Stomach (tissue), 4 donors: ENCODE results near the gene PSMB2.

ENCODE experiments used
- POLR2A ChIP-seq, 4 donors: fragments of 450-650 bp; IDR thresholded peaks; one replicate each; pipeline ENCODE4 v1.6.1; 2016; ENCODE audit warnings: antibody characterized with exemption in 4 of 4, control low read depth in 2 of 4, mild to moderate bottlenecking in 1 of 4, moderate library complexity in 1 of 4
- POLR2AphosphoS5 ChIP-seq, 3 donors: sonication (generic); formaldehyde crosslinking; IDR thresholded peaks; one replicate each; pipeline ENCODE4 v1.6.1; 2016; ENCODE audit warnings: antibody characterized with exemption in 3 of 3
- TF ChIP-seq, protein P1 (sequence below), 7 experiments: fragments of 450-650 bp in 4 of 7; fragments of 200-600 bp in 3 of 7; sonication (generic) in 3 of 7; IDR thresholded peaks; one replicate each; pipeline ENCODE4 v1.5.1; 2016 to 2019; ENCODE audit warnings: antibody characterized with exemption in 7 of 7, control low read depth in 2 of 7, mild to moderate bottlenecking in 1 of 7

DNA sequence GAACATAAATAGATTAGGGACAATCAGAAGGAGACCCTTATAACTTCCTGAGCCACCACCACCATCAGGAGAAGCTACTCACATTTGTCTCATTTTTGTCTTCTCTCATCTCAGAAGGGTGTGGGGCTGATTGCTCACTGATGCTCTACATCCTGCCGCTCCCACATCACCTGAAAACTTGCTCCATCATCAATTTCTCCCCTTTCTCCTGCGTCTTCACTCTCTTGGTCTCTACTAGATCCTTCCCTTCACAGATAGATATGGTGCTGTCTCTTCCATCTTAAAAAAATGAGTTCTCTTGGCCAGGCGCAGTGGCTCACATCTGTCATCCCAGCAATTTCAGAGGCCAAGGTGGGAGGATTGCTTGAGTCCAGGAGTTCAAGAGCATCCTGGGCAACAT lies 38.9 kb upstream of the PSMB2 start:
- TF ChIP-seq, protein P1, sequence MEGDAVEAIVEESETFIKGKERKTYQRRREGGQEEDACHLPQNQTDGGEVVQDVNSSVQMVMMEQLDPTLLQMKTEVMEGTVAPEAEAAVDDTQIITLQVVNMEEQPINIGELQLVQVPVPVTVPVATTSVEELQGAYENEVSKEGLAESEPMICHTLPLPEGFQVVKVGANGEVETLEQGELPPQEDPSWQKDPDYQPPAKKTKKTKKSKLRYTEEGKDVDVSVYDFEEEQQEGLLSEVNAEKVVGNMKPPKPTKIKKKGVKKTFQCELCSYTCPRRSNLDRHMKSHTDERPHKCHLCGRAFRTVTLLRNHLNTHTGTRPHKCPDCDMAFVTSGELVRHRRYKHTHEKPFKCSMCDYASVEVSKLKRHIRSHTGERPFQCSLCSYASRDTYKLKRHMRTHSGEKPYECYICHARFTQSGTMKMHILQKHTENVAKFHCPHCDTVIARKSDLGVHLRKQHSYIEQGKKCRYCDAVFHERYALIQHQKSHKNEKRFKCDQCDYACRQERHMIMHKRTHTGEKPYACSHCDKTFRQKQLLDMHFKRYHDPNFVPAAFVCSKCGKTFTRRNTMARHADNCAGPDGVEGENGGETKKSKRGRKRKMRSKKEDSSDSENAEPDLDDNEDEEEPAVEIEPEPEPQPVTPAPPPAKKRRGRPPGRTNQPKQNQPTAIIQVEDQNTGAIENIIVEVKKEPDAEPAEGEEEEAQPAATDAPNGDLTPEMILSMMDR (IDR thresholded peaks at IDR 0.05), result no peak
- TF ChIP-seq POLR2AphosphoS5 (IDR thresholded peaks at IDR 0.05) (no peak), POLR2A (IDR thresholded peaks at IDR 0.05) (no peak)
